Measurements from ENCODE around the gene IGFL1.

GRCh38 chr19:46189971-46190888, 39.3 kb upstream of the IGFL1 start:
- TF ChIP-seq CTCF (conservative IDR thresholded peaks at IDR 0.05; ENCODE audit: low read depth, low read length) (no peak), EZH2 (IDR thresholded peaks at IDR 0.05; ENCODE audit: borderline replicate concordance, low read depth, low read length, poor library complexity, severe bottlenecking) (no peak)
